ENCODE results near the gene SLC44A2. TPM values are rescaled to one million over a fixed set of nuclear protein-coding genes. Genes with fewer than 3 reads are reported as not detected.

SLC44A2 gene
- total RNA-seq, 1 experiment from 2014 or later: 31.5 TPM

GRCh38 chr19:10640361-10640760, 15.0 kb downstream of the SLC44A2 start:
- TF ChIP-seq TCF7L2 (IDR thresholded peaks at IDR 0.05; ENCODE audit: low read depth, low read length) (no peak), POLR2AphosphoS5 (IDR thresholded peaks at IDR 0.05; ENCODE audit: low read depth, low read length) (no peak), CTCF (IDR thresholded peaks at IDR 0.05) (no peak), SIN3A (IDR thresholded peaks at IDR 0.05; ENCODE audit: borderline replicate concordance, insufficient read depth, low read depth, low read length) (no peak), REST (IDR thresholded peaks at IDR 0.05; ENCODE audit: insufficient read depth in 1 of 2, low read depth in 2 of 2, low read length in 1 of 2) (no peak)
- no peaks in the 10 kb centered on the region for H3K27me3 ChIP-seq (ENCODE audit: control insufficient read depth, insufficient read depth, low read length)
- intact Hi-C loops (cut with micrococcal nuclease; ENCODE audit: unreplicated experiment) (no loop called here), in situ Hi-C loops (cut with HindIII; ENCODE audit: low pct_unique_long_range_greater_than_20kb, low sequenced_read_pairs) (no loop called here)
- H3K9me3 ChIP-seq (ENCODE audit: control insufficient read depth, insufficient read depth, low read depth, low read length): no peaks in the 10 kb centered on the region
- CTCF ChIA-PET: no interaction called here
- no TSS peak for BruUV-seq (replicated peaks)
- H3K4me3 ChIP-seq (ENCODE audit: low read depth in 2 of 2, low read length in 2 of 2): no peak overlapping the region
- no peak overlapping the region for H3K27ac ChIP-seq (ENCODE audit: low read length)
- peaks cover 5% of the 10 kb centered on the region; the same call in 1 of the 2 replicates for H3K4me1 ChIP-seq (ENCODE audit: control insufficient read depth, insufficient read depth, low read length)
- POLR2A ChIA-PET: no interaction called here
- DNase-seq (ENCODE audit: low read depth, low spot score): no peak
- ATAC-seq: no peak
- no peaks in the 10 kb centered on the region for H3K36me3 ChIP-seq (ENCODE audit: control insufficient read depth, insufficient read depth, low read length)

- in situ Hi-C loops (cut with HindIII; ENCODE audit: low pct_unique_long_range_greater_than_20kb, low sequenced_read_pairs): no loop called here
- CTCF ChIA-PET: interaction anchor here (0.6 kb wide), 1 partner anchor 60 kb away, joined by 3 read pairs; no protein-coding TSS in a partner anchor
- intact Hi-C loops (cut with micrococcal nuclease; ENCODE audit: unreplicated experiment): no loop called here
Measured at GRCh38 chr19:10641248-10641647, 15.9 kb downstream of the SLC44A2 start.

More at GRCh38 chr19:10641248-10641647, 15.9 kb downstream of the SLC44A2 start:
- BruUV-seq (replicated peaks): no TSS peak
- Histone ChIP-seq H3K27me3 (ENCODE audit: control insufficient read depth, insufficient read depth, low read length) (no peaks in the 10 kb centered on the region), H3K4me3 (ENCODE audit: low read depth in 2 of 2, low read length in 2 of 2) (no peak overlapping the region), H3K27ac (ENCODE audit: low read length) (no peak overlapping the region), H3K4me1 (ENCODE audit: control insufficient read depth, insufficient read depth, low read length) (peaks cover 5% of the 10 kb centered on the region; the same call in 1 of the 2 replicates), H3K36me3 (ENCODE audit: control insufficient read depth, insufficient read depth, low read length) (no peaks in the 10 kb centered on the region), H3K9me3 (ENCODE audit: control insufficient read depth, insufficient read depth, low read depth, low read length) (no peaks in the 10 kb centered on the region)
- ATAC-seq (no peak), DNase-seq (ENCODE audit: low read depth, low spot score) (no peak)
- TF ChIP-seq TCF7L2 (IDR thresholded peaks at IDR 0.05; ENCODE audit: low read depth, low read length): no peak
- no peak for TF ChIP-seq CTCF (IDR thresholded peaks at IDR 0.05)
- TF ChIP-seq POLR2AphosphoS5 (IDR thresholded peaks at IDR 0.05; ENCODE audit: low read depth, low read length): no peak
- no peak for TF ChIP-seq REST (IDR thresholded peaks at IDR 0.05; ENCODE audit: insufficient read depth in 1 of 2, low read depth in 2 of 2, low read length in 1 of 2)
- TF ChIP-seq SIN3A (IDR thresholded peaks at IDR 0.05; ENCODE audit: borderline replicate concordance, insufficient read depth, low read depth, low read length): no peak
- POLR2A ChIA-PET: no interaction called here
